GM08714 (cell line): ENCODE results near the gene HSD3B2.

Source experiments
- H3K4me3 ChIP-seq: fragments of 200-500 bp; sonication (Bioruptor generic); 2 replicates; pipeline ENCODE4 v1.5.1; 2014; ENCODE audit warnings: mild to moderate bottlenecking, low read length, inconsistent platforms
- ZNF274 ChIP-seq: IDR thresholded peaks from 2 replicates; pipeline ENCODE4 v1.6.1; 2012; ENCODE audit warnings: mild to moderate bottlenecking, low read depth, low read length

HSD3B2 gene

GRCh38 chr1:119467219-119467618, 52.3 kb downstream of the HSD3B2 start:
- no peak overlapping the region for H3K4me3 ChIP-seq
- TF ChIP-seq ZNF274 = no peak

- no peak for TF ChIP-seq ZNF274
- no peak overlapping the region for H3K4me3 ChIP-seq
Observed at GRCh38 chr1:119467857-119468668, 53.1 kb downstream of the HSD3B2 start.

- no peak overlapping the region for H3K4me3 ChIP-seq
- no peak for TF ChIP-seq ZNF274
Observed at GRCh38 chr1:119469741-119470140, 54.8 kb downstream of the HSD3B2 start.

GRCh38 chr1:119470377-119470776, 55.4 kb downstream of the HSD3B2 start:
- no peak overlapping the region for H3K4me3 ChIP-seq
- TF ChIP-seq ZNF274 = no peak

GRCh38 chr1:119470958-119471357, 56.0 kb downstream of the HSD3B2 start:
- TF ChIP-seq ZNF274 = no peak
- H3K4me3 ChIP-seq = no peak overlapping the region

GRCh38 chr1:119471566-119471965, 56.6 kb downstream of the HSD3B2 start:
- no peak overlapping the region for H3K4me3 ChIP-seq
- no peak for TF ChIP-seq ZNF274

GRCh38 chr1:119472080-119472818, 57.3 kb downstream of the HSD3B2 start:
- no peak overlapping the region for H3K4me3 ChIP-seq
- no peak for TF ChIP-seq ZNF274
